Bronchial epithelial cell (primary cell): ENCODE results near the gene SLC31A1. TPM values are rescaled to one million over a fixed set of nuclear protein-coding genes. Genes with fewer than 3 reads are reported as not detected.

Source experiments
- DNase-seq: peaks from one replicate; pipeline ENCODE4 v3.0.0-alpha.2; 2010; ENCODE audit warnings: low read depth
- FAIRE-seq: peaks from 2 replicates; lab custom pipeline; 2011; peaks lifted over from hg19 to GRCh38; lab: Jason Lieb, UNC
- H3K27me3 ChIP-seq: 2 replicates; pipeline ENCODE4 v1.5.1; 2011; ENCODE audit warnings: low read length; ENCODE audit not compliant: control insufficient read depth, insufficient read depth
- H3K36me3 ChIP-seq: 2 replicates; pipeline ENCODE4 v1.5.1; 2011; ENCODE audit warnings: low read length; ENCODE audit not compliant: control insufficient read depth, insufficient read depth
- H3K4me3 ChIP-seq: 2 replicates; pipeline ENCODE4 v1.5.1; 2011; ENCODE audit warnings: mild to moderate bottlenecking, low read depth, low read length, control low read depth
- CTCF ChIP-seq: IDR thresholded peaks from 2 replicates; pipeline ENCODE4 v1.5.1; 2011; ENCODE audit warnings: mild to moderate bottlenecking, moderate library complexity, low read length, control low read depth, inconsistent platforms; ENCODE audit not compliant: insufficient read depth, severe bottlenecking
- total RNA-seq: library from RNA; depleted of rRNA; stranded (reverse); fragments of >200 nt; gene quantifications from 2 replicates; pipeline ENCODE4 v1.2.1, GENCODE V29; 2014

The SLC31A1 gene
- total RNA-seq: 29.7 and 50.1 TPM in 2 replicates

DNA sequence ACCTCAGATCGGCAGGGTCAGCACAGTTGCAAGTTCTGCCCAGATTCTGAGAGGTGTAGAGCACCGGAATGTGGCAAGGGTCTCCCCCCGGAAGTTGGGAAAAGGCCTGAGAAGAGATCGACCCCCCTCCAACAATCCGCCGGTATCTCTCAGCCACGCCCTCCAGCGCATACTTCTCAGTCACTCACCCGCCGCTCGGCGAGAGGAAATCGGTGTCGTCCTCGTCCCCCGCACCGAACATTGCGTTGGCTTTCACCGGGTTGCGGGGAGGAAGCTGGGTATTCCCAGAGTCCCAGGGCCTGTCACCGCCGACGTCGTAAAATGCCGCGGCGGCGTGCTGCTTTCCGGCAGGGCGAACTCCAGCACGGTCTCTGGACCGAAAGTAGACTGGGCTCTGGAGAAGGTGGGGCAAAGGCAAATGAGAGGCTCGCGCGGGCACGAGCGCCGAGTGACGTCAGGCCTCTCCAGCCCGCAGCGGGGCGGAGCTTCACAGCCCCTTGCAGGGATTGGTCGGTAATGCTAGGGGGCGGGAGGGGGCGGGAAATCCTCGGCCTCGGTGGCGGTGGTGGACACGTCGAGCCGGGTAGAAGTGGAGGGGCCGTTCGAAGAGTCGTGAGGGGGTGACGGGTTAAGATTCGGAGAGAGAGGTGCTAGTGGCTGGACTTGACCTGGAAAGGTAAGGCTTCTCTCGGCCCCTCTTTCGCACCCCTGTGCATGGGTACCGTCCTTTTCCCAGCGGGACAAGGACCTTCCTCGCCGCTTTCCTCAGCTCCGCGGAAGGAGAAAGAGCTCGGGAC is at the start of gene SLC31A1, which contains the start of gene FKBP15:
Gene SLC31A1 (plus strand): TSS at position 542 of the 797 bp plus-strand sequence. CDS start 34,605 bp downstream, outside the sequence.
Gene FKBP15 (minus strand): TSS at position 275 of the 797 bp plus-strand sequence. CDS start 34 bp downstream, at position 241.
- H3K36me3 ChIP-seq: no peaks in the 10 kb centered on the region
- TF ChIP-seq CTCF: no peak
- no peak for FAIRE-seq

GRCh38 chr9:113173341-113173740 is 48.0 kb upstream of the SLC31A1 start:
- H3K4me3 ChIP-seq: no peak overlapping the region
- DNase-seq (no peak), FAIRE-seq (no peak)
- no peaks in the 10 kb centered on the region for H3K27me3 ChIP-seq
- no peak for TF ChIP-seq CTCF
- H3K36me3 ChIP-seq: peaks cover 25% of the 10 kb centered on the region

More for the DNA sequence above, at the start of gene SLC31A1, which contains the start of gene FKBP15:
- Histone ChIP-seq H3K27me3 (no peaks in the 10 kb centered on the region), H3K4me3 (peak within 1 kb of the TSS; percentile 78)
- peak; percentile 95 for DNase-seq

GRCh38 chr9:113176803-113177202 is 44.5 kb upstream of the SLC31A1 start:
- Histone ChIP-seq H3K36me3 (peaks cover 22% of the 10 kb centered on the region), H3K4me3 (no peak overlapping the region), H3K27me3 (no peaks in the 10 kb centered on the region)
- DNase-seq: no peak
- no peak for TF ChIP-seq CTCF
- FAIRE-seq: no peak

DNA sequence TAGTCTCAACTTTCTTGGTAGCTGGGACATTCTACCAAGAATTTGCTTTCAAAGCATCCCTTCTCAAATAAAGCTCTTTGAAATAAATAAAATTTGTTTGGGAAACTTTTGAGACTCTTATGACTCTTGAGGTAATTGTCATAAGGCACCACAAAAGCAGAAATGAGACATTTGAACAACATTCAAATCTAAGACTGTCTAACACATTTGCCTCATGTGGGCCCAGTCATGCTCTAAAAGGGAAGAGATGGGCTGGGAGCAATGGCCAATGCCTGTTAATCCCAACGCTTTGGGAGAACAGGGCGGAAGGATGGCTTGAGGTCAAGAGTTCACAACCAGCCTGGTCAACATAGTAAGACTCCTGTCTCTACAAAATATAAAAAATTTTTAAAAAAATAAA is 44.1 kb upstream of the SLC31A1 start:
- no peak for FAIRE-seq
- TF ChIP-seq CTCF: no peak
- DNase-seq: no peak
- Histone ChIP-seq H3K4me3 (no peak overlapping the region), H3K27me3 (no peaks in the 10 kb centered on the region), H3K36me3 (peaks cover 25% of the 10 kb centered on the region)

- no peak for FAIRE-seq
- Histone ChIP-seq H3K4me3 (no peak overlapping the region), H3K27me3 (no peaks in the 10 kb centered on the region), H3K36me3 (peaks cover 25% of the 10 kb centered on the region)
- no peak for TF ChIP-seq CTCF
- DNase-seq: no peak
Observed at GRCh38 chr9:113178087-113178486, 43.3 kb upstream of the SLC31A1 start.
